ENCODE data around the gene SERPINB5. TPM values are rescaled to one million over a fixed set of nuclear protein-coding genes. Genes with fewer than 3 reads are reported as not detected.

The SERPINB5 gene
- total RNA-seq, 2 donors from 2014 or later: not detected

- H3K27ac ChIP-seq: no peak overlapping the region
- peak; percentile 71 to 84 for TF ChIP-seq CTCF (IDR thresholded peaks at IDR 0.05)
- H3K4me1 ChIP-seq: no peaks in the 10 kb centered on the region
- peak; percentile 73 for DNase-seq (ENCODE audit: low spot score)
- no peaks in the 10 kb centered on the region for H3K27me3 ChIP-seq
- H3K4me3 ChIP-seq: no peak overlapping the region
- no peaks in the 10 kb centered on the region for H3K9me3 ChIP-seq
- H3K36me3 ChIP-seq: no peaks in the 10 kb centered on the region
These were observed 37.4 kb upstream of the SERPINB5 start for GRCh38 chr18:63439334-63439733.

GRCh38 chr18:63440219-63440618 lies 36.5 kb upstream of the SERPINB5 start:
- no peak for TF ChIP-seq CTCF (IDR thresholded peaks at IDR 0.05)
- H3K9me3 ChIP-seq: no peaks in the 10 kb centered on the region
- no peak overlapping the region for H3K4me3 ChIP-seq
- no peaks in the 10 kb centered on the region for H3K27me3 ChIP-seq
- DNase-seq (ENCODE audit: low spot score): peak; percentile 73
- H3K36me3 ChIP-seq: no peaks in the 10 kb centered on the region
- H3K27ac ChIP-seq: no peak overlapping the region
- H3K4me1 ChIP-seq: peaks cover 0 to 3% of the 10 kb centered on the region in 2 donors

- peaks cover 0 to 3% of the 10 kb centered on the region in 2 donors for H3K4me1 ChIP-seq
- no peaks in the 10 kb centered on the region for H3K27me3 ChIP-seq
- H3K9me3 ChIP-seq: no peaks in the 10 kb centered on the region
- H3K4me3 ChIP-seq: no peak overlapping the region
- no peak for DNase-seq (ENCODE audit: low spot score)
- H3K27ac ChIP-seq: no peak overlapping the region
- no peak for TF ChIP-seq CTCF (IDR thresholded peaks at IDR 0.05)
- H3K36me3 ChIP-seq: no peaks in the 10 kb centered on the region
These were observed 35.9 kb upstream of the SERPINB5 start for GRCh38 chr18:63440881-63441280.

GRCh38 chr18:63443829-63444228 lies 32.9 kb upstream of the SERPINB5 start:
- H3K27ac ChIP-seq: no peak overlapping the region
- peaks cover 0 to 3% of the 10 kb centered on the region in 2 donors for H3K4me1 ChIP-seq
- no peaks in the 10 kb centered on the region for H3K9me3 ChIP-seq
- DNase-seq (ENCODE audit: low spot score): no peak
- H3K4me3 ChIP-seq: no peak overlapping the region
- H3K36me3 ChIP-seq: no peaks in the 10 kb centered on the region
- no peak for TF ChIP-seq CTCF (IDR thresholded peaks at IDR 0.05)
- H3K27me3 ChIP-seq: no peaks in the 10 kb centered on the region

- Histone ChIP-seq H3K4me3 (no peak overlapping the region), H3K4me1 (peaks cover 0 to 3% of the 10 kb centered on the region in 2 donors), H3K36me3 (no peaks in the 10 kb centered on the region), H3K9me3 (no peaks in the 10 kb centered on the region), H3K27me3 (no peaks in the 10 kb centered on the region), H3K27ac (no peak overlapping the region)
- TF ChIP-seq CTCF (IDR thresholded peaks at IDR 0.05): no peak
- no peak for DNase-seq (ENCODE audit: low spot score)
These were observed 32.2 kb upstream of the SERPINB5 start for GRCh38 chr18:63444580-63444979.

GRCh38 chr18:63445037-63445436 lies 31.7 kb upstream of the SERPINB5 start:
- H3K4me1 ChIP-seq: peaks cover 0 to 3% of the 10 kb centered on the region in 2 donors
- H3K4me3 ChIP-seq: no peak overlapping the region
- no peak for DNase-seq (ENCODE audit: low spot score)
- H3K27me3 ChIP-seq: no peaks in the 10 kb centered on the region
- no peak overlapping the region for H3K27ac ChIP-seq
- no peak for TF ChIP-seq CTCF (IDR thresholded peaks at IDR 0.05)
- H3K36me3 ChIP-seq: no peaks in the 10 kb centered on the region
- no peaks in the 10 kb centered on the region for H3K9me3 ChIP-seq

All from right atrium auricular region (tissue), 2 donors.